ENCODE data around the gene MAP2K6. TPM values are rescaled to one million over a fixed set of nuclear protein-coding genes. Genes with fewer than 3 reads are reported as not detected.

Gene MAP2K6
- polyA plus RNA-seq (2012; ENCODE audit: low read depth, missing spikeins), result 37.5 TPM

- FAIRE-seq (peak; percentile 91), DNase-seq (ENCODE audit: insufficient read length, low spot score) (peak; percentile 44)
- peak; percentile 74 for TF ChIP-seq SPI1 (IDR thresholded peaks at IDR 0.05; ENCODE audit: low read depth, low read length)
- peak; percentile 46; the same call in 1 of the 2 replicates for TF ChIP-seq TAF1 (IDR thresholded peaks at IDR 0.05; ENCODE audit: low read depth, low read length)
- TF ChIP-seq POLR2AphosphoS5 (IDR thresholded peaks at IDR 0.05; ENCODE audit: low read depth, low read length), result no peak
- 0 out of 2 replicates have a peak, but pooled peaks have one; percentile 52 for TF ChIP-seq POLR2A (IDR thresholded peaks at IDR 0.05; ENCODE audit: low read depth, low read length)
These were observed at the start of gene MAP2K6 for GRCh38 chr17:69414408-69415274. Gene MAP2K6 (plus strand): TSS chr17:69414697. CDS start chr17:69414985, 288 bp downstream.

- FAIRE-seq (peak; percentile 91), DNase-seq (ENCODE audit: insufficient read length, low spot score) (peak; percentile 19)
- no peak for TF ChIP-seq SPI1 (IDR thresholded peaks at IDR 0.05; ENCODE audit: low read depth, low read length)
- TF ChIP-seq TAF1 (IDR thresholded peaks at IDR 0.05; ENCODE audit: low read depth, low read length), result no peak
- TF ChIP-seq POLR2A (IDR thresholded peaks at IDR 0.05; ENCODE audit: low read depth, low read length), result no peak
- no peak for TF ChIP-seq POLR2AphosphoS5 (IDR thresholded peaks at IDR 0.05; ENCODE audit: low read depth, low read length)
- TF ChIP-seq PAX5 (IDR thresholded peaks at IDR 0.05; ENCODE audit: insufficient read depth, low read length, severe bottlenecking), result no peak
- TF ChIP-seq POU2F2 (IDR thresholded peaks at IDR 0.05; ENCODE audit: low read depth, low read length), result no peak
These were observed 47.2 kb upstream of the MAP2K6 start for GRCh38 chr17:69367298-69367697.

- FAIRE-seq (no peak), DNase-seq (ENCODE audit: insufficient read length, low spot score) (no peak)
- TF ChIP-seq PAX5 (IDR thresholded peaks at IDR 0.05; ENCODE audit: insufficient read depth, low read length, severe bottlenecking), result no peak
- no peak for TF ChIP-seq POLR2A (IDR thresholded peaks at IDR 0.05; ENCODE audit: low read depth, low read length)
- no peak for TF ChIP-seq POLR2AphosphoS5 (IDR thresholded peaks at IDR 0.05; ENCODE audit: low read depth, low read length)
- TF ChIP-seq POU2F2 (IDR thresholded peaks at IDR 0.05; ENCODE audit: low read depth, low read length), result no peak
- TF ChIP-seq TAF1 (IDR thresholded peaks at IDR 0.05; ENCODE audit: low read depth, low read length), result no peak
- no peak for TF ChIP-seq SPI1 (IDR thresholded peaks at IDR 0.05; ENCODE audit: low read depth, low read length)
These were observed 41.4 kb upstream of the MAP2K6 start for GRCh38 chr17:69373069-69373468.

GRCh38 chr17:69375229-69375628 is 39.3 kb upstream of the MAP2K6 start:
- no peak for DNase-seq (ENCODE audit: insufficient read length, low spot score)
- FAIRE-seq, result no peak
- TF ChIP-seq POLR2A (IDR thresholded peaks at IDR 0.05; ENCODE audit: low read depth, low read length) (no peak), SPI1 (IDR thresholded peaks at IDR 0.05; ENCODE audit: low read depth, low read length) (no peak)

- FAIRE-seq (no peak), DNase-seq (ENCODE audit: insufficient read length, low spot score) (no peak)
- TF ChIP-seq POLR2A (IDR thresholded peaks at IDR 0.05; ENCODE audit: low read depth, low read length) (no peak), TAF1 (IDR thresholded peaks at IDR 0.05; ENCODE audit: low read depth, low read length) (no peak), POLR2AphosphoS5 (IDR thresholded peaks at IDR 0.05; ENCODE audit: low read depth, low read length) (no peak), SPI1 (IDR thresholded peaks at IDR 0.05; ENCODE audit: low read depth, low read length) (no peak), PAX5 (IDR thresholded peaks at IDR 0.05; ENCODE audit: insufficient read depth, low read length, severe bottlenecking) (no peak), POU2F2 (IDR thresholded peaks at IDR 0.05; ENCODE audit: low read depth, low read length) (no peak)
These were observed 25.6 kb upstream of the MAP2K6 start for GRCh38 chr17:69388822-69389442.

- FAIRE-seq (no peak), DNase-seq (ENCODE audit: insufficient read length, low spot score) (no peak)
- TF ChIP-seq SPI1 (IDR thresholded peaks at IDR 0.05; ENCODE audit: low read depth, low read length) (no peak), POU2F2 (IDR thresholded peaks at IDR 0.05; ENCODE audit: low read depth, low read length) (no peak), TAF1 (IDR thresholded peaks at IDR 0.05; ENCODE audit: low read depth, low read length) (no peak), PAX5 (IDR thresholded peaks at IDR 0.05; ENCODE audit: insufficient read depth, low read length, severe bottlenecking) (no peak), POLR2A (IDR thresholded peaks at IDR 0.05; ENCODE audit: low read depth, low read length) (no peak), POLR2AphosphoS5 (IDR thresholded peaks at IDR 0.05; ENCODE audit: low read depth, low read length) (no peak)
These were observed 23.5 kb upstream of the MAP2K6 start for GRCh38 chr17:69390795-69391501.

- DNase-seq (ENCODE audit: insufficient read length, low spot score), result no peak
- no peak for TF ChIP-seq PAX5 (IDR thresholded peaks at IDR 0.05; ENCODE audit: insufficient read depth, low read length, severe bottlenecking)
- TF ChIP-seq SPI1 (IDR thresholded peaks at IDR 0.05; ENCODE audit: low read depth, low read length), result no peak
- FAIRE-seq, result no peak
These were observed 13.2 kb upstream of the MAP2K6 start for GRCh38 chr17:69401251-69401650.

- DNase-seq (ENCODE audit: insufficient read length, low spot score), result no peak
- no peak for TF ChIP-seq PAX5 (IDR thresholded peaks at IDR 0.05; ENCODE audit: insufficient read depth, low read length, severe bottlenecking)
- no peak for TF ChIP-seq POLR2AphosphoS5 (IDR thresholded peaks at IDR 0.05; ENCODE audit: low read depth, low read length)
- no peak for TF ChIP-seq TAF1 (IDR thresholded peaks at IDR 0.05; ENCODE audit: low read depth, low read length)
- TF ChIP-seq POLR2A (IDR thresholded peaks at IDR 0.05; ENCODE audit: low read depth, low read length), result no peak
- no peak for TF ChIP-seq SPI1 (IDR thresholded peaks at IDR 0.05; ENCODE audit: low read depth, low read length)
- TF ChIP-seq POU2F2 (IDR thresholded peaks at IDR 0.05; ENCODE audit: low read depth, low read length), result no peak
- FAIRE-seq, result no peak
These were observed 12.4 kb upstream of the MAP2K6 start for GRCh38 chr17:69402052-69402451.

GRCh38 chr17:69404399-69404798 is 10.1 kb upstream of the MAP2K6 start:
- no peak for DNase-seq (ENCODE audit: insufficient read length, low spot score)
- FAIRE-seq, result no peak
- TF ChIP-seq POLR2A (IDR thresholded peaks at IDR 0.05; ENCODE audit: low read depth, low read length) (no peak), TAF1 (IDR thresholded peaks at IDR 0.05; ENCODE audit: low read depth, low read length) (no peak), POU2F2 (IDR thresholded peaks at IDR 0.05; ENCODE audit: low read depth, low read length) (no peak), SPI1 (IDR thresholded peaks at IDR 0.05; ENCODE audit: low read depth, low read length) (no peak), PAX5 (IDR thresholded peaks at IDR 0.05; ENCODE audit: insufficient read depth, low read length, severe bottlenecking) (no peak), POLR2AphosphoS5 (IDR thresholded peaks at IDR 0.05; ENCODE audit: low read depth, low read length) (no peak)

Measured in GM12891 (cell line).